Measurements from ENCODE around the gene PREX1.
A peak's percentile ranks its signal among the peaks of the same experiment; 100 is the strongest.

Gene PREX1

DNA sequence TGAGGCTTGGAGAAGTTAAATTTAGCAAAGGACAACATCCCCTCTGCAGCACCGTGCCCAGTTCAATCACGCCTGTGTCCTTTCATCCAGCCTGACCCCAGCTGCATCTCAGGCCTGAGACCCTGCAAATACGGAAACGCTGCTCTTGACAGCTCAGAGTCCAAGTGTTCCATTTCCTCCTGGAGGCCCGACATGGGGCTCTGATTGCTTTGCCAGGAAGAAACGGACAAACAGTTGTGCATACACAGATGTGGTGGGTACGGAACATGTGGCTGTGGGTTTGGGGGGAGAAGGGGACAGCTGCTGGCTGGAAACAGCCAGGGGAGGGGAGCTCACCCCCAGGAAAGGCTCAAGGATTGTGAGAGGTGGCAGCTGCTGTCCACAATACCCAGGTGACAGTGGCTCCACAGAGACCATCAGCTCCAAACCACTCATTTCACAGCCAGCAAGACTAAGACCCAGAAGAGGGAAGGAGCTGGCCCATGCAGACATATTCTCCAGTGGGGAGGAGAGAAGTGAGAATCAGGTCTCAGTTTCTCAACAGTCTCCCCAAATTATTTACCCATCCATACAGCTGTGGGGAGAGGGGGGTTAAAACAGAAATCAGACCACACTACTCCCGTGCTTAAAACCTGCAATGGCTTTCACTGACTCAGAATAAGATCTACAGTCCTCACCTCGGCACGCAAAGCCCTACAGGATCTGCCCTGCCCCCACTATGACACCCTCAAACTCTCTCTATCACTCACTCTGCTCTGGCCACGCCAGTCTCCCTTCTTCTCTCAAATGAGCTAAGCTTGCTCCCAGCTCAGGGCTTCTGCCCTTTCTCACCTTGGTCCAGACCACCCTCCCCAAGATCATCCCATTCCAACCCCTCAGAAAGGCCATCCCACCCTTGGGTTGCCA lies 89.1 kb downstream of the PREX1 start:
- peak in 1 of 58 donors; percentile 44 for DNase-seq

DNA sequence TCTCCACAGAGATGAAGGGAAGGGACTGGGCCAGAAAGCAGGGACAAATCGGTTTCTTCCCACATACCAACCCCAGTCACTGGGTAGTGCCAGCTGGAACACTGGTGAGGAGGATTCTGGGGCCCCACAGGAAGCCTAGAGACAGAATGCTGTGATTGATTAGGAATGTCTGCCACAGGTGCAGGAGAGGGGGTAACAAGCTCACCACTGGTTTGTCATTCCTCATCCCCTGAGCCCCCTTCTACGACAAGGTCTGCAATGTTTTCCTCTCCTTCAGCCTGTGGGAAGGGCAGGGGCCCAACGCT lies 89.8 kb downstream of the PREX1 start:
- no peak for DNase-seq

GRCh38 chr20:48737434-48738093 lies 90.2 kb downstream of the PREX1 start:
- peak in 37 of 58 donors; percentile 21 to 84 (median 49) for DNase-seq

- no peak for DNase-seq
Observed at GRCh38 chr20:48736636-48737035, 91.2 kb downstream of the PREX1 start.

DNA sequence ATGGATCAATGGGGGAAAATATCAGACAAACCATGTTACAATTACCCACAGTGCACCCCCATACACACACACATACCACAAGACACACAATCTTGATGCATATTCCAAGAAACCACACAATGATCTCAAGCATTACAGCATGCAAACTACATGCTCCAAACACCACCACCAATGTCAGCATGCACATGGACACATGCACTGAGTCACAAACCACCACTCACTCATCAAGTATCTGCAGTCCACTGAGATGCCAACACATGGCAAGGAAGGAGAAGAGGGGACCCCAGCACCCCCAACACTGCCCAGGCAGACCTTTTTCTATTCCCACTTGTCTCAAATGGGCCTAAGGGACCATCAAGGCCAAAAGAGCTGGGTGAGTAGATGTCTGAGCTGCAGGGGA lies 91.6 kb downstream of the PREX1 start:
- no peak for DNase-seq

GRCh38 chr20:48735112-48735511 lies 92.7 kb downstream of the PREX1 start:
- no peak for DNase-seq

DNA sequence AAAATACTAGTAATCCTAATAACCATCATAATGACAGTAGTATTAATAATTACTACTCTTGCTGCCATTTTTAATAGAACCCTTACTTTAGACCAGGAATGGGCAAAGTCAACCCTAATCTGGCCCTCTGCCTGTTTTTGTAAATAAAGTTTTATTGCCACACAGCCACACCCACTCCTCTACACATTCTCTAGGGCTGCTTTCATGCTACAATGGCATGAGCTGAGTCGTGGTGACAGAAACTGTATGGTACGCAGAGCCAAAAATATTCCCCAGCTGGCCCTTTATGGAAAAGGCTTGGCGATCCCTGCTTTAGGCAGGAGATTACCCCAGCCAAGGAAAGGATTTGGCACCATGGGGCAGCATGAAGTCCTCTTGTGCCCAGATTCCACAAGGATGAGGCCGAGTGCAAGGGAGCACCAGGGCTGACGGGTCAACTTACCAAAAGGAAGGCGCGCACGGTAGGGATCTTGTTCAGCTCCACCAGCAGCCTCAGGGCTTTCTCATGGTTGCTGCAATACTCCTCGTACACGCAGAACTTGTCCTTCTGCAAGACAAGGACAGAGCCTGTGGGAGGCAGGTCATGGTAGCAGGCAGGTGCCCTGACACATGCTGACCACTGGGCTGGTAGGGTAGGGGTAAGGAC lies 93.6 kb downstream of the PREX1 start:
- DNase-seq = no peak

- DNase-seq = no peak
Observed at GRCh38 chr20:48733296-48733790, 94.5 kb downstream of the PREX1 start.

GRCh38 chr20:48732081-48732829 lies 95.5 kb downstream of the PREX1 start:
- peak in 26 of 58 donors; percentile 13 to 70 (median 38) for DNase-seq

DNA sequence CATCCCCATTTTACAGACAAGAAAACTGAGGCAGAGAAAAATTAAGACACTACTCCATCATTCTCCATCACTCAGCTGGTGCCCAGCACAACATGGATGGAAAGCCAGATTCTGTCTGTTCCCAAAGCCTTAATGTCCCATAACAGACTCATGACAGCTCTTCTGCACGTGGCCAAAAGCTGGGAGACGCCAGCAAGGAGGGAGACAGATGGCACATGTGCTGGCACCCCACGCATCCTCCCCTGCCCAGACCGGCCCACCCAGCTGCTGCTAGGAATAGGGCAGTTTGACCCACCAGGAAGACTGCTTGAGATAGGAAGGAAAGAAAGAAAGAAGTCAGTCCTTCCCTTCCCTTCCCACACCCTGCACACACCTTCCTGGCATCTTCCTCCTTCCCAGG lies 96.3 kb downstream of the PREX1 start:
- DNase-seq = no peak

DNA sequence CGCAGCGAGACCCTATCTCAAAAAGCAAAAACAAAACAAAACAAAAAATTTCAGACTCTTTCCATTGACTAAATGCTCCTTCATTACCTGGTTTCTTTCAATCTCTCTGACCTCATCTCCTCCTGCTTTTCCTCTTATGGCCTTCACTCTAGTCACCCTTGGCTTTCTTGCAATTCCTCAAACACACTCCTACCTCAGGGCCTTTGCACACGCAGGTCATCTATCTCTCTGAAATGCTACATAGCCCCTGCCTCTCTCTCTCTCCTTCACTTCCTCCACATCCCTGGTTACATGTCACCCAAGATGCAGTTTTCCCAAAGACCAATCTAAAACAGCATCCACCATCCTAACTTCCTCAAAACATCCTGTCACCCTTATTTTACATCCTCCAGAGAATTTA lies 96.8 kb downstream of the PREX1 start:
- no peak for DNase-seq

- no peak for DNase-seq
Observed at GRCh38 chr20:48729538-48729937, 98.3 kb downstream of the PREX1 start.

DNA sequence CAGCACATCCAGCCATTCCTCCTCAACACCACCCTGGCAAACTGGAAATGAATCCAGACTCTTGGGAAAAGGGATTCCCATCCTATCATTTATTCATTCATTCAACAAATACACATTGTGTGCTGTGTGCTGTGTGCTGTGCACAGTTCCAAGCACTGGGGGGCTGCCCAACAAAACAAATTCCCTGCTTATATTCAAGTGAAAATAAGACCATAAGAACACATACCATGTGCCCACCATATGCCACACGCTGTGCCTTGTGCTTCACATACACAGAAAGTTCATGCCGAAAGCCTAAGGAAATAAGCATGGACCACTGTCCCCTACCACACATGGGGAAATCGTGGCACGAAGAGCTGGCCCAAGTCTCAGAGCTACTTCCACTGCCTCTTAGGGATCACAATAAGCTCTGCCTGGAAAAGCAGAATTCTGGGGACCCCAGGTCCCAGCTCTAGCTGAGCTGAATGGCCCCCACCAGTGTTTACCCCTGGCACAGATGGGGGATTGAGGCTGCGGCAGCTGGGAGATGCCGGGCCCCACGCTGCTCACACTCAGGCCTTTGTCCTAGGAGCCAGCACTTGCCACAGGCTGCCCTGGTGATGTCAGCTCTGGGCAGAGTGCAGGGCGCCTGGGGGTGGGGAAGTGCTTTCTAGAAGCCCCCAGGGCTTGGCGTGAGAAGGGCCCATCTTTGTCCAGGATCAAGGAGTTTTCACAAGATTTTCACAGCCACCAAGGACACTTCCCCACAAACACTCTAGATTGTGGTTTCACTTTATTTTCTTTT lies 99.6 kb downstream of the PREX1 start:
- DNase-seq = peak in 57 of 58 donors; percentile 27 to 96 (median 86)

DNA sequence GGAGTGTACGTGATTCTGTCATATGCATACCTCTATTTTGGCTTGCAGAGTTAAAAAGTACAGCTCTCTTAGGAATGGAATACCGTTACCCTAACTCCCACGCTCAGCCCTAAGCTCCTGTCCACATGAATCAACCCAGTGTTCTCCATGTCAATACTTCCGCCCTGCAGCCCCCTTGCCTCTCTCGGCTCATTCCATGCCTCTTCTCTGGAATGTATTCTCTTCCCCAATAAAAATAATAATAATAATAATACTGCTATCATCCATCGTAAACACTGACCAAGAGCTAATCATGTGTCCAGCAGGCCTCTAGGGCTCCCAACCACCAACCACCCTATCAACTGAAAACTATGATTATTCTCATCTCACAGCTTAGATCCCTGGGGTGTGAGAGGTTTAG lies 100.6 kb downstream of the PREX1 start:
- no peak for DNase-seq

GRCh38 chr20:48725555-48725991 lies 102.2 kb downstream of the PREX1 start:
- peak in 3 of 58 donors; percentile 23 to 42 (median 30) for DNase-seq

GRCh38 chr20:48724891-48725554 lies 102.8 kb downstream of the PREX1 start:
- no peak for DNase-seq

DNA sequence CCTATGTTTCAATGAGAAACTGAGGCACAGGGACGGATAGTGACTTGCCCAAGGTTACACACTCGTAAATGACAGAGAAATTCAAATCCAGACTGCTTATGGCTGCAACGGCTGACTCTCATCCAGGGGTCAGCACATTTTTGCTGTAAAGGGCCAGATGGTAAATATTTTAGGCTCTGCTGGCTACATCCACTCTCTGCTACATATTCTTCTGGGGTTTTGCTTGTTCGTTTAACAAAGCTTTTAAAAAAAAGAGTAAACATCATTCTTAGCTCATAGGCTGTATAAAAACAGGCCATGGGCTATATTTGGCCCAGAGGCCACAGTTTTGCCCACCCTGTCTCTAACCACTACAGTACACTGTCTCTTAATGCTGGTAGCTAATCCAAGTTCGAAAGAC lies 103.4 kb downstream of the PREX1 start:
- no peak for DNase-seq

- peak in 37 of 58 donors; percentile 16 to 86 (median 49) for DNase-seq
Observed at GRCh38 chr20:48723308-48724264, 104.2 kb downstream of the PREX1 start.

Measured in anterior cingulate cortex (tissue), 58 donors.